Endothelial cell of umbilical vein (primary cell): ENCODE results near the gene OTUB1. TPM values are rescaled to one million over a fixed set of nuclear protein-coding genes. Genes with fewer than 3 reads are reported as not detected.

ENCODE experiments used
- BruUV-seq: library from RNA; stranded (reverse); fragments of 400-500 nt; replicated peaks from 2 replicates; lab custom pipeline; 2021; lab: Mats Ljungman, UMichigan
- CTCF ChIA-PET: fragments of 300-600, 350-600 bp; sonication (Branson Sonifier 250); formaldehyde crosslinking; loops from one replicate; lab custom pipeline; 2021; ENCODE audit warnings: antibody characterized with exemption, inconsistent platforms; lab: Charles Lee
- POLR2A ChIA-PET: fragments of 300-600, 350-600 bp; sonication (Branson Sonifier 250); formaldehyde crosslinking; loops from one replicate; lab custom pipeline; 2021; ENCODE audit warnings: antibody characterized with exemption, inconsistent platforms; lab: Charles Lee
- DNase-seq: peaks from one replicate; pipeline ENCODE4 v3.0.0-alpha.2; 2011; ENCODE audit warnings: low read depth, low spot score
- FAIRE-seq: peaks from 2 replicates; lab custom pipeline; 2011; peaks lifted over from hg19 to GRCh38; lab: Jason Lieb, UNC
- H2AFZ ChIP-seq: 2 replicates; pipeline ENCODE4 v1.6.0; 2012; ENCODE audit warnings: low read depth, low read length, control low read depth, inconsistent platforms
- H3K27ac ChIP-seq: 2 replicates; pipeline ENCODE4 v1.5.1; 2011; ENCODE audit warnings: low read depth, mild to moderate bottlenecking, control low read depth, low read length, moderate library complexity; ENCODE audit not compliant: insufficient read depth
- H3K27me3 ChIP-seq, 2 experiments: 2 replicates each; pipeline versions ENCODE4 v1.6.0 to v1.6.1; 2011; ENCODE audit warnings: low read length in 2 of 2, mixed read lengths in 1 of 2; ENCODE audit not compliant: control insufficient read depth in 2 of 2, insufficient read depth in 2 of 2
- H3K36me3 ChIP-seq, 2 experiments: 2 replicates in 1 of 2; 3 replicates in 1 of 2; pipeline ENCODE4 v1.5.1; 2011; ENCODE audit warnings: low read length in 2 of 2, mild to moderate bottlenecking in 1 of 2, moderate library complexity in 1 of 2; ENCODE audit not compliant: control insufficient read depth in 2 of 2, insufficient read depth in 2 of 2; ENCODE audit errors: extremely low read depth in 1 of 2
- H3K4me1 ChIP-seq: 3 replicates; pipeline ENCODE4 v1.5.1; 2011; ENCODE audit warnings: mild to moderate bottlenecking, low read length; ENCODE audit not compliant: control insufficient read depth, insufficient read depth; ENCODE audit errors: extremely low read depth
- H3K4me2 ChIP-seq: 2 replicates; pipeline ENCODE4 v1.6.1; 2011; ENCODE audit warnings: low read length, control low read depth, mixed read lengths; ENCODE audit not compliant: insufficient read depth
- H3K4me3 ChIP-seq, 3 experiments: fragments of 200-600 bp in 1 of 3; sonication (generic), shearing (Covaris generic) in 1 of 3; replicated peaks in 1 of 3; 2 replicates each; pipeline ENCODE4 v1.5.1; 2011 to 2016; ENCODE audit warnings: control low read depth in 3 of 3, low read length in 3 of 3, mild to moderate bottlenecking in 2 of 3, inconsistent platforms in 1 of 3, low read depth in 1 of 3, moderate library complexity in 1 of 3; ENCODE audit not compliant: insufficient read depth in 1 of 3
- H3K79me2 ChIP-seq: 2 replicates; pipeline ENCODE4 v1.6.0; 2012; ENCODE audit warnings: low read length, inconsistent platforms; ENCODE audit not compliant: control insufficient read depth, insufficient read depth
- H3K9ac ChIP-seq: replicated peaks from 2 replicates; pipeline ENCODE3; 2011; ENCODE audit warnings: low read length, control low read depth; ENCODE audit not compliant: insufficient read depth; ENCODE audit errors: extremely low read depth
- H3K9me1 ChIP-seq: replicated peaks from 3 replicates; pipeline ENCODE4 v1.6.0; 2011; ENCODE audit warnings: mild to moderate bottlenecking, low read length; ENCODE audit not compliant: control insufficient read depth, insufficient read depth; ENCODE audit errors: extremely low read depth
- H3K9me3 ChIP-seq: replicated peaks from 2 replicates; pipeline ENCODE4 v1.5.1; 2012; ENCODE audit warnings: low read length, inconsistent platforms; ENCODE audit not compliant: control insufficient read depth, insufficient read depth
- H4K20me1 ChIP-seq: replicated peaks from 2 replicates; pipeline ENCODE3; 2011; ENCODE audit warnings: mild to moderate bottlenecking, low read length; ENCODE audit not compliant: control insufficient read depth, insufficient read depth; ENCODE audit errors: extremely low read depth
- CTCF ChIP-seq, 2 donors: IDR thresholded peaks; 1 replicate in 1 of 2; 2 replicates in 1 of 2; pipeline ENCODE4 v1.5.1; 2011; ENCODE audit warnings: low read length in 2 of 2, mild to moderate bottlenecking in 2 of 2, moderate library complexity in 2 of 2, control low read depth in 1 of 2, inconsistent platforms in 1 of 2, low read depth in 1 of 2; ENCODE audit not compliant: insufficient read depth in 1 of 2; ENCODE audit errors: extremely low read depth in 1 of 2
- EZH2 ChIP-seq: IDR thresholded peaks from 2 replicates; pipeline ENCODE4 v1.6.1; 2012; ENCODE audit warnings: borderline replicate concordance, low read depth, mild to moderate bottlenecking, moderate library complexity, low read length, inconsistent platforms; ENCODE audit not compliant: severe bottlenecking
- FOS ChIP-seq: IDR thresholded peaks from 2 replicates; pipeline ENCODE4 v1.6.1; 2011; ENCODE audit warnings: mild to moderate bottlenecking, low read length, moderate library complexity, borderline replicate concordance; ENCODE audit not compliant: insufficient read depth
- GATA2 ChIP-seq: IDR thresholded peaks from 2 replicates; pipeline ENCODE4 v1.7.0; 2011; ENCODE audit warnings: low read depth, mild to moderate bottlenecking, moderate library complexity, mixed read lengths, low read length; ENCODE audit not compliant: insufficient read length, insufficient read depth
- JUN ChIP-seq: IDR thresholded peaks from 2 replicates; pipeline ENCODE4 v1.6.1; 2011; ENCODE audit warnings: borderline replicate concordance, low read depth; ENCODE audit not compliant: insufficient read length, insufficient read depth
- MAX ChIP-seq: IDR thresholded peaks from 2 replicates; pipeline ENCODE4 v1.6.1; 2011; ENCODE audit not compliant: insufficient read depth, insufficient read length
- MYC ChIP-seq: IDR thresholded peaks from one replicate; pipeline ENCODE4 v1.6.1; 2011; ENCODE audit warnings: mild to moderate bottlenecking, low read depth, low read length
- POLR2AphosphoS5 ChIP-seq: IDR thresholded peaks from 2 replicates; pipeline ENCODE4 v1.6.1; 2012; ENCODE audit warnings: low read depth, mild to moderate bottlenecking, control low read depth, low read length, moderate library complexity; ENCODE audit not compliant: insufficient read depth
- dilution Hi-C: fragments of 300-500 bp; cut with MboI; formaldehyde crosslinking; loops from one replicate; pipeline ENCODE4 v1.15.0; 2019; ENCODE audit warnings: low sequenced_read_pairs; ENCODE audit not compliant: extremely low pct_ligation_motif_present
- intact Hi-C: fragments of 100-400 bp; cut with micrococcal nuclease; formaldehyde crosslinking; loops from one replicate; pipeline ENCODE4 v1.10.0; 2022
- polyA plus RNA-seq, 4 experiments: library from polyadenylated mRNA; depleted of rRNA in 3 of 4; stranded (reverse) in 3 of 4; unstranded in 1 of 4; fragments of >200 nt; gene quantifications; 2 replicates each; pipeline versions ENCODE4 v1.2.1 to v1.2.3, GENCODE V29; 2011 to 2012; ENCODE audit warnings: missing spikeins in 1 of 4
- total RNA-seq: library from RNA; stranded (reverse); gene quantifications from 2 replicates; pipeline ENCODE4 v1.2.3, GENCODE V29; 2021

The OTUB1 gene
- total and polyA plus RNA-seq, 2 donors (not counting 3 experiments of a cell fraction or from before 2014, with no cell fraction given): 81.9 to 256 TPM

- Histone ChIP-seq H3K4me1 (no peaks in the 10 kb centered on the region), H3K27me3 (no peaks in the 10 kb centered on the region), H4K20me1 (no peaks in the 10 kb centered on the region), H3K36me3 (no peaks in the 10 kb centered on the region), H3K9me3 (no peaks in the 10 kb centered on the region), H2AFZ (no peak overlapping the region), H3K4me3 (no peak overlapping the region), H3K79me2 (no peaks in the 10 kb centered on the region), H3K9ac (no peak overlapping the region), H3K4me2 (no peak overlapping the region), H3K27ac (no peak overlapping the region), H3K9me1 (no peaks in the 10 kb centered on the region)
- intact Hi-C loops: no loop called here
- FAIRE-seq: no peak
- DNase-seq: no peak
- ChIA-PET POLR2A (no interaction called here), CTCF (interaction anchor here (1.2 kb wide), 2 partner anchors 14 to 27 kb away, joined by 3 to 6 read pairs; no protein-coding TSS in a partner anchor)
- dilution Hi-C loops: no loop called here
- BruUV-seq: no TSS peak
- TF ChIP-seq POLR2AphosphoS5 (no peak), FOS (no peak), MAX (no peak), MYC (no peak), JUN (no peak), GATA2 (no peak), EZH2 (no peak), CTCF (IDR thresholded peaks at IDR 0.05; ENCODE audit: extremely low read depth in 1 of 2, insufficient read depth in 1 of 2, low read depth in 1 of 2, low read length in 2 of 2) (no peak)
These were observed 35.5 kb downstream of the OTUB1 start for GRCh38 chr11:64021757-64022093.
